ENCODE measurements around the gene GRID1.

DNA sequence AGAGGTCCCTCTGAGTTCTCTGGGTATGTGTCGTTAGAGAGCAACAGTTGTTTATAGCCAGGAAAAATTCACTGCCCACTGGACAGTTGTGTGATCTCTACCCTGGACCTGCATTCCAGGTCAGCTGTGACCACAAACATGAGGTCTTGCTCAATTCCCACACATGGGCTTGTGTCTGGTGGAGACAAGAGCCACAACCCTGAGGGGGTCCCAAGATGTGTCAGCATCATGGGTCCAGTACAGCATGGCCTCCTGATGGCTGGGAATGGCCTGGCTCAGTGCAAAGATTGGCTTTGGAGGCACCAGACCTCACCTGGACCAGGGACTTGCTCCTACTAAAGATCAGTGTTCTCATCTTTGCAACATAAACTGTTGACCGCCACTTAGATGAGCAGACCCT is 751.6 kb downstream of the GRID1 start:
- TF ChIP-seq, protein P1, sequence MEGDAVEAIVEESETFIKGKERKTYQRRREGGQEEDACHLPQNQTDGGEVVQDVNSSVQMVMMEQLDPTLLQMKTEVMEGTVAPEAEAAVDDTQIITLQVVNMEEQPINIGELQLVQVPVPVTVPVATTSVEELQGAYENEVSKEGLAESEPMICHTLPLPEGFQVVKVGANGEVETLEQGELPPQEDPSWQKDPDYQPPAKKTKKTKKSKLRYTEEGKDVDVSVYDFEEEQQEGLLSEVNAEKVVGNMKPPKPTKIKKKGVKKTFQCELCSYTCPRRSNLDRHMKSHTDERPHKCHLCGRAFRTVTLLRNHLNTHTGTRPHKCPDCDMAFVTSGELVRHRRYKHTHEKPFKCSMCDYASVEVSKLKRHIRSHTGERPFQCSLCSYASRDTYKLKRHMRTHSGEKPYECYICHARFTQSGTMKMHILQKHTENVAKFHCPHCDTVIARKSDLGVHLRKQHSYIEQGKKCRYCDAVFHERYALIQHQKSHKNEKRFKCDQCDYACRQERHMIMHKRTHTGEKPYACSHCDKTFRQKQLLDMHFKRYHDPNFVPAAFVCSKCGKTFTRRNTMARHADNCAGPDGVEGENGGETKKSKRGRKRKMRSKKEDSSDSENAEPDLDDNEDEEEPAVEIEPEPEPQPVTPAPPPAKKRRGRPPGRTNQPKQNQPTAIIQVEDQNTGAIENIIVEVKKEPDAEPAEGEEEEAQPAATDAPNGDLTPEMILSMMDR (IDR thresholded peaks at IDR 0.05), result no peak
- TF ChIP-seq POLR2A (IDR thresholded peaks at IDR 0.05), result no peak

Data from Peyer's patch (tissue), 4 donors.